Hepatocyte (in vitro differentiated cells): Measurements from ENCODE around the gene WNT6. TPM values are rescaled to one million over a fixed set of nuclear protein-coding genes. Genes with fewer than 3 reads are reported as not detected.

Experiments
- DNase-seq: peaks from one replicate; pipeline ENCODE4 v3.0.0-alpha.2; 2016; ENCODE audit warnings: low spot score
- H2AFZ ChIP-seq: fragments of 200-600 bp; sonication (generic); 2 replicates; pipeline ENCODE4 v1.6.0; 2016; ENCODE audit warnings: antibody characterized with exemption, mild to moderate bottlenecking
- H3K27ac ChIP-seq: fragments of 200-600 bp; sonication (generic); 2 replicates; pipeline ENCODE4 v1.5.1; 2016; ENCODE audit warnings: mild to moderate bottlenecking
- H3K27me3 ChIP-seq: fragments of 200-600 bp; sonication (generic); 2 replicates; pipeline ENCODE4 v1.6.1; 2016
- H3K36me3 ChIP-seq: fragments of 200-600 bp; sonication (generic); replicated peaks from 2 replicates; pipeline ENCODE4 v1.5.1; 2016; ENCODE audit warnings: low read depth; ENCODE audit not compliant: insufficient read depth
- H3K4me1 ChIP-seq: fragments of 200-600 bp; sonication (generic); 2 replicates; pipeline ENCODE4 v1.5.1; 2016; ENCODE audit warnings: mild to moderate bottlenecking, moderate library complexity; ENCODE audit not compliant: insufficient read depth
- H3K4me2 ChIP-seq: fragments of 200-600 bp; sonication (generic); 2 replicates; pipeline ENCODE4 v1.6.0; 2016
- H3K4me3 ChIP-seq: fragments of 200-600 bp; sonication (generic); 2 replicates; pipeline ENCODE4 v1.5.1; 2016; ENCODE audit warnings: mild to moderate bottlenecking
- H3K79me2 ChIP-seq: fragments of 200-600 bp; sonication (generic); 2 replicates; pipeline ENCODE4 v1.6.0; 2017; ENCODE audit warnings: mild to moderate bottlenecking
- H3K9me2 ChIP-seq: fragments of 200-600 bp; sonication (generic); replicated peaks from 2 replicates; pipeline ENCODE4 v1.6.0; 2017; ENCODE audit warnings: mild to moderate bottlenecking; ENCODE audit not compliant: insufficient read depth
- H3K9me3 ChIP-seq: fragments of 200-600 bp; sonication (generic); 2 replicates; pipeline ENCODE4 v1.5.1; 2016; ENCODE audit warnings: low read depth, mild to moderate bottlenecking
- H4K20me1 ChIP-seq: fragments of 200-600 bp; sonication (generic); 2 replicates; pipeline ENCODE4 v1.6.0; 2016; ENCODE audit warnings: mild to moderate bottlenecking; ENCODE audit not compliant: insufficient read depth, poor library complexity, severe bottlenecking
- CTCF ChIP-seq: fragments of 200-600 bp; sonication (generic); IDR thresholded peaks from 2 replicates; pipeline ENCODE4 v1.5.1; 2016; ENCODE audit warnings: antibody characterized with exemption, mild to moderate bottlenecking; ENCODE audit not compliant: poor library complexity
- EZH2 ChIP-seq: fragments of 200-600 bp; sonication (generic); IDR thresholded peaks from 2 replicates; pipeline ENCODE4 v1.6.1; 2016; ENCODE audit warnings: antibody characterized with exemption, mild to moderate bottlenecking, borderline replicate concordance
- EZH2phosphoT487 ChIP-seq: fragments of 200-600 bp; sonication (generic); IDR thresholded peaks from one replicate; pipeline ENCODE4 v1.6.1; 2018; ENCODE audit warnings: antibody characterized with exemption, mild to moderate bottlenecking, low read depth, moderate library complexity; ENCODE audit not compliant: unreplicated experiment, severe bottlenecking
- WGBS: methylation state at CpG from one replicate; pipeline ENCODE4 v1.1.6; 2016; ENCODE audit warnings: low lambda C conversion rate; ENCODE audit errors: missing lambda C conversion rate; 5-methylcytosine and 5-hydroxymethylcytosine counted together
- polyA plus RNA-seq: library from polyadenylated mRNA; unstranded; fragments of >200 nt; fragmentation: Nextera tagmentation; extraction: Ambion mirVana; gene quantifications from 2 replicates; pipeline ENCODE4 v1.2.1, GENCODE V29; 2016
- total RNA-seq: library from RNA; depleted of rRNA; stranded (reverse); fragments of >200 nt; gene quantifications from 2 replicates; pipeline ENCODE4 v1.2.3, GENCODE V29; 2014

Gene WNT6
- total and polyA plus RNA-seq, 2 experiments from 2014 or later: 7.1 to 22.8 TPM

- Histone ChIP-seq H3K9me2 (no peaks in the 10 kb centered on the region), H2AFZ (no peak overlapping the region), H4K20me1 (no peaks in the 10 kb centered on the region), H3K4me2 (no peak overlapping the region), H3K27ac (no peak overlapping the region), H3K9me3 (no peaks in the 10 kb centered on the region), H3K4me3 (no peak overlapping the region), H3K4me1 (peaks cover 13% of the 10 kb centered on the region), H3K36me3 (no peaks in the 10 kb centered on the region), H3K79me2 (no peaks in the 10 kb centered on the region), H3K27me3 (peaks cover 91% of the 10 kb centered on the region)
- DNase-seq: peak; percentile 3
- 68% methylated on average over 6 of the region's 6 CpGs for WGBS
- TF ChIP-seq EZH2 (no peak), CTCF (no peak), EZH2phosphoT487 (no peak)
Observed at GRCh38 chr2:218877331-218877730, 17.7 kb downstream of the WNT6 start.

- TF ChIP-seq EZH2phosphoT487 (no peak), CTCF (no peak), EZH2 (no peak)
- DNase-seq: no peak
- H3K4me2 ChIP-seq: no peak overlapping the region
- H3K36me3 ChIP-seq: no peaks in the 10 kb centered on the region
- H3K79me2 ChIP-seq: no peaks in the 10 kb centered on the region
- H3K27ac ChIP-seq: no peak overlapping the region
- 43% methylated on average over 1 of the region's 5 CpGs for WGBS
- no peaks in the 10 kb centered on the region for H4K20me1 ChIP-seq
- H3K9me2 ChIP-seq: no peaks in the 10 kb centered on the region
- peaks cover 13% of the 10 kb centered on the region for H3K4me1 ChIP-seq
- no peak overlapping the region for H2AFZ ChIP-seq
- no peaks in the 10 kb centered on the region for H3K9me3 ChIP-seq
- no peak overlapping the region for H3K4me3 ChIP-seq
- H3K27me3 ChIP-seq: peaks cover 91% of the 10 kb centered on the region
Observed at GRCh38 chr2:218877891-218878290, 18.3 kb downstream of the WNT6 start.

GRCh38 chr2:218878486-218878885, 18.9 kb downstream of the WNT6 start:
- no peaks in the 10 kb centered on the region for H3K9me3 ChIP-seq
- WGBS: 50% methylated on average over 6 of the region's 6 CpGs
- H2AFZ ChIP-seq: no peak overlapping the region
- H3K27me3 ChIP-seq: peaks cover 88% of the 10 kb centered on the region
- no peaks in the 10 kb centered on the region for H4K20me1 ChIP-seq
- no peak for DNase-seq
- H3K27ac ChIP-seq: no peak overlapping the region
- H3K4me3 ChIP-seq: no peak overlapping the region
- H3K79me2 ChIP-seq: no peaks in the 10 kb centered on the region
- H3K4me1 ChIP-seq: peaks cover 11% of the 10 kb centered on the region
- TF ChIP-seq CTCF (no peak), EZH2phosphoT487 (no peak), EZH2 (no peak)
- H3K36me3 ChIP-seq: no peaks in the 10 kb centered on the region
- H3K9me2 ChIP-seq: no peaks in the 10 kb centered on the region
- H3K4me2 ChIP-seq: no peak overlapping the region
